ENCODE data around the gene ST8SIA1. TPM values are rescaled to one million over a fixed set of nuclear protein-coding genes. Genes with fewer than 3 reads are reported as not detected.

ST8SIA1 gene
- total RNA-seq, 6 donors from 2014 or later: 1.4 to 10.5 (median 4.1) TPM

DNA sequence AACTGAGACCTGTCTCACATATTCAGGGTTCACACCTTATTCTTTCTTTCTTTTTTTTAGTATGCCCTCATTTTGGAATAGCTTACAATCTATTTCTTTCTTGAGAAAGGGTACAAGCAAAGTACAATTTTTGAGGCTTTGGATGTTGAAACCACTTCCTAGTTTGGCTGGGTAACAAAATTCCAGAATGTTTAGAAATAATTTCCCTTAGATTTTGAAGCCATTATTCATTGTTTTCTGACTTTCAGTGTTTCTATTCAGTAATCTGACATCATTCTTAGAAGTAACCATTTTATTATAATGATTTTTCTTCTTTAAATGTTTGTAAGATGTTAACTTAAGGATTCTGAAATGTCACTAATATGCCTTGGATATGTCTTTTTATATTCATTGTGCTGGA, 28.2 kb downstream of the ST8SIA1 start:
- H3K9me3 ChIP-seq: peaks cover 0 to 3% (median 0%) of the 10 kb centered on the region in 4 donors
- no peaks in the 10 kb centered on the region for H3K36me3 ChIP-seq
- DNase-seq: no peak
- H3K4me1 ChIP-seq: no peaks in the 10 kb centered on the region
- ATAC-seq (ENCODE audit: low FRiP score in 2 of 2): no peak
- no peak for TF ChIP-seq EP300 (IDR thresholded peaks at IDR 0.05)
- no peak for TF ChIP-seq POLR2AphosphoS5 (IDR thresholded peaks at IDR 0.05)
- TF ChIP-seq, protein P1, sequence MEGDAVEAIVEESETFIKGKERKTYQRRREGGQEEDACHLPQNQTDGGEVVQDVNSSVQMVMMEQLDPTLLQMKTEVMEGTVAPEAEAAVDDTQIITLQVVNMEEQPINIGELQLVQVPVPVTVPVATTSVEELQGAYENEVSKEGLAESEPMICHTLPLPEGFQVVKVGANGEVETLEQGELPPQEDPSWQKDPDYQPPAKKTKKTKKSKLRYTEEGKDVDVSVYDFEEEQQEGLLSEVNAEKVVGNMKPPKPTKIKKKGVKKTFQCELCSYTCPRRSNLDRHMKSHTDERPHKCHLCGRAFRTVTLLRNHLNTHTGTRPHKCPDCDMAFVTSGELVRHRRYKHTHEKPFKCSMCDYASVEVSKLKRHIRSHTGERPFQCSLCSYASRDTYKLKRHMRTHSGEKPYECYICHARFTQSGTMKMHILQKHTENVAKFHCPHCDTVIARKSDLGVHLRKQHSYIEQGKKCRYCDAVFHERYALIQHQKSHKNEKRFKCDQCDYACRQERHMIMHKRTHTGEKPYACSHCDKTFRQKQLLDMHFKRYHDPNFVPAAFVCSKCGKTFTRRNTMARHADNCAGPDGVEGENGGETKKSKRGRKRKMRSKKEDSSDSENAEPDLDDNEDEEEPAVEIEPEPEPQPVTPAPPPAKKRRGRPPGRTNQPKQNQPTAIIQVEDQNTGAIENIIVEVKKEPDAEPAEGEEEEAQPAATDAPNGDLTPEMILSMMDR (IDR thresholded peaks at IDR 0.05): no peak
- no peak for TF ChIP-seq POLR2A (IDR thresholded peaks at IDR 0.05)
- H3K27ac ChIP-seq: no peak overlapping the region
- H3K27me3 ChIP-seq: no peaks in the 10 kb centered on the region
- no peak overlapping the region for H3K4me3 ChIP-seq

DNA sequence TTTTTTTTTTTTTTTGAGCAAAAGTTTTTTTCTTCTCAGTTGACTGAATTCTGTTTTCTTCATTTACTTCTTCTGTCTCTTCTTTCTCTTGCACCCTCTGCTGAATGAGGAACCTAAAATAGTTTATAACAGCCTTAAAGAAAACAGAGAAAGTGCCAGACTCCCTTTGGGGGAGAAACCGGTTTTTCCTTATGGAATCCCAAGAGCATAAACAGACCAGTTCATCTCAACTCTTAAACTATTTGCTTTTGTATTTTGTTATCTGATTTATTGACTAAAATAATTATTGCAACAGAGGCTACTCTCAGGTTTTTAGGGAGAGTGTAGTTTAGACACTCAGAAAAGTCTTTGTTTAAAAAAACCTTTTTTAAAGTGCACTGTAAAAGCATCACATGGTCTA, 30.2 kb downstream of the ST8SIA1 start:
- H3K4me1 ChIP-seq: no peaks in the 10 kb centered on the region
- H3K27me3 ChIP-seq: no peaks in the 10 kb centered on the region
- H3K36me3 ChIP-seq: no peaks in the 10 kb centered on the region
- 52 to 59% methylated on average over 1 of the region's 1 CpG for WGBS, 2 donors
- no peak for TF ChIP-seq POLR2AphosphoS5 (IDR thresholded peaks at IDR 0.05)
- TF ChIP-seq POLR2A (IDR thresholded peaks at IDR 0.05): no peak
- no peak for TF ChIP-seq EP300 (IDR thresholded peaks at IDR 0.05)
- TF ChIP-seq, protein P1 (IDR thresholded peaks at IDR 0.05): no peak
- H3K4me3 ChIP-seq: no peak overlapping the region
- DNase-seq (no peak), ATAC-seq (ENCODE audit: low FRiP score in 2 of 2) (no peak)
- no peak overlapping the region for H3K27ac ChIP-seq
- H3K9me3 ChIP-seq: peaks cover 0 to 5% (median 0%) of the 10 kb centered on the region in 4 donors

DNA sequence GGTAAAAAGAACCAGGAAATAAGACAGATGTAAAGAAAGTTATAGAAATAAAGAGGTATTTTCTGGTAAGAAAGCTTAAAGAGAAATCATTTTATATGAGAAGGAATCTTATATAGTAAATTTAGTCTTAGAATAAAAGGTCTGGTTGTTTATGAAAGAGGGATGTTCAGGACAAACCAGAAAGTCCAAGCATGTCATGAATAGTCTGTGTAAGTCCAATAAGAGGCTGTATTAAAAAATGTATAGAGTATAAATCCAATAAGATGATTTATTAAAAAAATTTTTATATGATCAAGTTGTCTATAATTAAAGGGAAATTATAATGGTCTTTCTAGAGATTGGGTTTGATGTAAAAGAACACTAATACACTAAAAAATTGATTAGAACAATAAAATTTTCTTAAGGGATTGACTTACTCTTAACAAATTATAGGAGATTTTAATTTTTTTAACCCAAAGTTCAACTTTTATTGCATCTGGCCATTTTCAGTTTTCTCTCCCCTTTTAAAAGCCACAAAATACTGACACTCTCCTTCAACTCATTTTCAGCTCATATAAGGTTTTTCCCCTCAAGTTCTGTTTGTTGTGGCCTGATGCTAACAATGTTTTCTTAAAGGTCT, 35.1 kb downstream of the ST8SIA1 start:
- Histone ChIP-seq H3K4me1 (no peaks in the 10 kb centered on the region), H3K27me3 (no peaks in the 10 kb centered on the region), H3K27ac (no peak overlapping the region), H3K4me3 (no peak overlapping the region), H3K9me3 (peaks cover 0 to 5% (median 2%) of the 10 kb centered on the region in 4 donors), H3K36me3 (no peaks in the 10 kb centered on the region)
- DNase-seq: no peak
- no peak for ATAC-seq (ENCODE audit: low FRiP score in 2 of 2)
- TF ChIP-seq, protein P1 (IDR thresholded peaks at IDR 0.05): no peak
- TF ChIP-seq POLR2A (IDR thresholded peaks at IDR 0.05): no peak

DNA sequence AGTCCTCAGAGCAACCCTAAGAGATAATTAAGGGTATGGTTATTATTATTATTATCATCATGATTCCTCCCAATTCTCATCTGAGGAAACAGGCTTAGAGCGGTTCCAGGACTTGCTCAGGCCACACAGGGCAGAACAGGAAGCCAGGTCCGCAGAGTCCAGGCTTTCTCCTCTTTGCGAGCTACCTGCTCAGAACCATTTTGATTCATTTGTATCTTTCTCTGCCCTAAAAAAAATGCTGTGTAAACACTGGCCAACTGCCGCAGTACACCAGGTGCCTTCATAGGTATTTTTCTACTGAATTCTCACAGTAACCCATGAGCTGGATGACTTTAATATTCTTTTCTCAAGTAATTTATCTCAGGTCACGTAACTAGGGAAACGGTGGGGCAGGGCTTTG, 45.3 kb downstream of the ST8SIA1 start:
- DNase-seq: no peak
- H3K27me3 ChIP-seq: no peaks in the 10 kb centered on the region
- H3K4me1 ChIP-seq: no peaks in the 10 kb centered on the region
- H3K27ac ChIP-seq: no peak overlapping the region
- WGBS, 2 donors: 96% methylated on average over 6 of the region's 6 CpGs
- H3K9me3 ChIP-seq: no peaks in the 10 kb centered on the region
- no peak for ATAC-seq (ENCODE audit: low FRiP score in 2 of 2)
- H3K36me3 ChIP-seq: no peaks in the 10 kb centered on the region
- TF ChIP-seq, protein P1 (IDR thresholded peaks at IDR 0.05): no peak
- TF ChIP-seq EP300 (IDR thresholded peaks at IDR 0.05) (no peak), POLR2A (IDR thresholded peaks at IDR 0.05) (no peak), POLR2AphosphoS5 (IDR thresholded peaks at IDR 0.05) (no peak)
- no peak overlapping the region for H3K4me3 ChIP-seq
